H9 (cell line): ENCODE data around the gene SYF2. TPM values are rescaled to one million over a fixed set of nuclear protein-coding genes. Genes with fewer than 3 reads are reported as not detected.
A peak's percentile ranks its signal among the peaks of the same experiment; 100 is the strongest.

Experiments used
- DNase-seq: peaks from one replicate; pipeline ENCODE4 v3.0.0-alpha.2; 2017
- H2AFZ ChIP-seq: one replicate; pipeline ENCODE4 v1.6.1; 2013; ENCODE audit warnings: mild to moderate bottlenecking, low read length, control low read depth, moderate library complexity
- H2AK5ac ChIP-seq: 2 replicates; pipeline ENCODE4 v1.6.1; 2013; ENCODE audit warnings: low read length, control low read depth, mixed read lengths; ENCODE audit not compliant: insufficient read length
- H2BK120ac ChIP-seq: one replicate; pipeline ENCODE4 v1.6.1; 2013; ENCODE audit warnings: low read depth, mild to moderate bottlenecking, low read length, control low read depth, inconsistent platforms; ENCODE audit not compliant: poor library complexity, severe bottlenecking
- H2BK12ac ChIP-seq: 2 replicates; pipeline ENCODE4 v1.6.1; 2013; ENCODE audit warnings: low read length, control low read depth, mixed read lengths, low read depth; ENCODE audit not compliant: insufficient read length
- H2BK15ac ChIP-seq: 2 replicates; pipeline ENCODE4 v1.6.1; 2013; ENCODE audit warnings: low read depth, low read length, control low read depth
- H2BK20ac ChIP-seq: one replicate; pipeline ENCODE4 v1.6.1; 2013; ENCODE audit warnings: low read depth, mild to moderate bottlenecking, low read length, control low read depth, inconsistent platforms; ENCODE audit not compliant: poor library complexity, severe bottlenecking
- H2BK5ac ChIP-seq: 2 replicates; pipeline ENCODE4 v1.6.1; 2013; ENCODE audit warnings: low read length, control low read depth, mixed read lengths; ENCODE audit not compliant: insufficient read length
- H3K14ac ChIP-seq: 2 replicates; pipeline ENCODE4 v1.6.1; 2013; ENCODE audit warnings: low read length, control low read depth; ENCODE audit not compliant: insufficient read depth
- H3K18ac ChIP-seq: 2 replicates; pipeline ENCODE4 v1.6.1; 2013; ENCODE audit warnings: low read depth, mild to moderate bottlenecking, mixed read lengths, low read length, control low read depth; ENCODE audit not compliant: insufficient read length
- H3K23ac ChIP-seq: 2 replicates; pipeline ENCODE4 v1.6.1; 2013; ENCODE audit warnings: low read length, control low read depth, mixed read lengths, low read depth; ENCODE audit not compliant: insufficient read length
- H3K23me2 ChIP-seq: 2 replicates; pipeline ENCODE4 v1.6.1; 2013; ENCODE audit warnings: low read depth, mild to moderate bottlenecking, mixed read lengths, low read length, control low read depth; ENCODE audit not compliant: insufficient read length, poor library complexity, severe bottlenecking
- H3K27ac ChIP-seq: 2 replicates; pipeline ENCODE4 v1.5.1; 2013; ENCODE audit warnings: low read length, control low read depth, mixed read lengths, low read depth; ENCODE audit not compliant: insufficient read length
- H3K27me3 ChIP-seq: 2 replicates; pipeline ENCODE4 v1.6.1; 2013; ENCODE audit warnings: low read length, control low read depth, inconsistent platforms; ENCODE audit not compliant: insufficient read depth
- H3K4ac ChIP-seq: 2 replicates; pipeline ENCODE4 v1.6.1; 2013; ENCODE audit warnings: low read depth, mild to moderate bottlenecking, control low read depth, inconsistent platforms, low read length, moderate library complexity
- H3K4me1 ChIP-seq: 2 replicates; pipeline ENCODE4 v1.6.1; 2013; ENCODE audit warnings: low read length, control low read depth, inconsistent platforms; ENCODE audit not compliant: insufficient read depth
- H3K4me2 ChIP-seq: 2 replicates; pipeline ENCODE4 v1.6.1; 2013; ENCODE audit warnings: low read length, control low read depth, mixed read lengths; ENCODE audit not compliant: insufficient read length, insufficient read depth
- H3K56ac ChIP-seq: 2 replicates; pipeline ENCODE4 v1.6.1; 2013; ENCODE audit warnings: low read depth, mild to moderate bottlenecking, mixed read lengths, low read length, control low read depth; ENCODE audit not compliant: insufficient read length
- H3K79me1 ChIP-seq: 2 replicates; pipeline ENCODE4 v1.6.1; 2013; ENCODE audit warnings: low read depth, mild to moderate bottlenecking, moderate library complexity, low read length, control low read depth, inconsistent platforms; ENCODE audit not compliant: insufficient read depth, poor library complexity, severe bottlenecking
- H3K79me2 ChIP-seq: 2 replicates; pipeline ENCODE4 v1.6.1; 2013; ENCODE audit warnings: low read length, control low read depth, inconsistent platforms; ENCODE audit not compliant: insufficient read depth
- H3K9ac ChIP-seq: 2 replicates; pipeline ENCODE4 v1.6.1; 2013; ENCODE audit warnings: low read length, control low read depth, mixed read lengths; ENCODE audit not compliant: insufficient read length; ENCODE audit errors: extremely low read depth
- H3K9me3 ChIP-seq: one replicate; pipeline ENCODE4 v1.6.1; 2013; ENCODE audit warnings: low read depth, low read length, inconsistent platforms; ENCODE audit not compliant: control insufficient read depth
- H3T11ph ChIP-seq: one replicate; pipeline ENCODE4 v1.6.1; 2013; ENCODE audit warnings: mild to moderate bottlenecking, low read length, control low read depth, inconsistent platforms
- H4K20me1 ChIP-seq: one replicate; pipeline ENCODE4 v1.6.1; 2013; ENCODE audit not compliant: control insufficient read depth, insufficient read length, insufficient read depth
- H4K5ac ChIP-seq: 2 replicates; pipeline ENCODE4 v1.6.1; 2013; ENCODE audit warnings: low read depth, mild to moderate bottlenecking, mixed read lengths, low read length, control low read depth; ENCODE audit not compliant: insufficient read length
- H4K8ac ChIP-seq: replicated peaks from 2 replicates; pipeline ENCODE4 v1.6.1; 2013; ENCODE audit warnings: low read length, control low read depth, mixed read lengths, low read depth; ENCODE audit not compliant: insufficient read length
- H4K91ac ChIP-seq: 2 replicates; pipeline ENCODE4 v1.6.1; 2013; ENCODE audit warnings: low read depth, mild to moderate bottlenecking, moderate library complexity, mixed read lengths, low read length, control low read depth; ENCODE audit not compliant: insufficient read length
- H3K27ac Mint-ChIP-seq, 3 experiments: 2 replicates in 2 of 3; 3 replicates in 1 of 3; pipeline ENCODE4 v1.8.0; 2020 to 2021; ENCODE audit warnings: mixed read lengths in 3 of 3, mild to moderate bottlenecking in 1 of 3, moderate library complexity in 1 of 3
- H3K27me3 Mint-ChIP-seq: 2 replicates; pipeline ENCODE4 v1.8.0; 2021; ENCODE audit warnings: low read depth, mild to moderate bottlenecking, moderate library complexity, mixed read lengths
- H3K36me3 Mint-ChIP-seq, 3 experiments: 2 replicates in 2 of 3; 3 replicates in 1 of 3; pipeline ENCODE4 v1.8.0; 2020 to 2021; ENCODE audit warnings: low read depth in 3 of 3, mixed read lengths in 3 of 3; ENCODE audit not compliant: insufficient read depth in 1 of 3
- H3K4me1 Mint-ChIP-seq, 2 experiments: 2 replicates each; pipeline ENCODE4 v1.8.0; 2020; ENCODE audit warnings: mixed read lengths in 2 of 2
- H3K4me3 Mint-ChIP-seq, 2 experiments: 2 replicates in 1 of 2; 3 replicates in 1 of 2; pipeline ENCODE4 v1.8.0; 2020 to 2021; ENCODE audit warnings: mild to moderate bottlenecking in 2 of 2, mixed read lengths in 2 of 2, moderate library complexity in 1 of 2
- H3K9me3 Mint-ChIP-seq, 2 experiments: 2 replicates in 1 of 2; 3 replicates in 1 of 2; pipeline ENCODE4 v1.8.0; 2020; ENCODE audit warnings: mild to moderate bottlenecking in 2 of 2, mixed read lengths in 2 of 2, moderate library complexity in 1 of 2
- CTCF ChIP-seq: fragments of 200-600 bp; sonication (generic); conservative IDR thresholded peaks from 3 replicates; pipeline ENCODE4 v1.8.0; 2021; ENCODE audit warnings: antibody characterized with exemption, mild to moderate bottlenecking
- WGBS: extraction: QIAGEN DNeasy Blood & Tissue Kit; methylation state at CpG from one replicate; pipeline ENCODE4 v1.1.7; 2013; ENCODE audit warnings: missing lambda C conversion rate, low lambda C conversion rate, mixed read lengths; ENCODE audit not compliant: insufficient read length; ENCODE audit errors: extremely low coverage; 5-methylcytosine and 5-hydroxymethylcytosine counted together
- total RNA-seq: library from RNA; stranded (reverse); gene quantifications from 2 replicates; pipeline ENCODE4 v1.2.1, GENCODE V29; 2021

The SYF2 gene
- total RNA-seq, 1 experiment from 2014 or later: 36.5 TPM

- Histone ChIP-seq H2AK5ac (no peak overlapping the region), H3K79me1 (no peaks in the 10 kb centered on the region), H2BK20ac (no peak overlapping the region), H4K91ac (no peak overlapping the region), H4K20me1 (no peaks in the 10 kb centered on the region), H2BK5ac (no peak overlapping the region), H3K4me2 (no peak overlapping the region), H3K14ac (no peak overlapping the region; the same call in 1 of the 2 replicates), H3T11ph (no peak overlapping the region), H3K4me1 (no peaks in the 10 kb centered on the region), H3K79me2 (no peaks in the 10 kb centered on the region), H3K23ac (no peak overlapping the region), H4K8ac (no peak overlapping the region), H3K4ac (no peak overlapping the region), H3K9ac (no peak overlapping the region), H4K5ac (no peak overlapping the region), H3K27ac (no peak overlapping the region), H3K9me3 (no peaks in the 10 kb centered on the region), H2BK12ac (no peak overlapping the region), H3K18ac (no peak overlapping the region), H2BK120ac (no peak overlapping the region), H2AFZ (no peak overlapping the region), H3K27me3 (no peaks in the 10 kb centered on the region), H3K56ac (no peak overlapping the region), H2BK15ac (no peak overlapping the region), H3K23me2 (no peaks in the 10 kb centered on the region)
- no peaks in the 10 kb centered on the region for H3K4me1 Mint-ChIP-seq
- H3K36me3 Mint-ChIP-seq: no peaks in the 10 kb centered on the region
- H3K4me3 Mint-ChIP-seq: no peak overlapping the region
- peak overlapping the region in 1 of 3 experiments; percentile 86; a peak in 1 of 7 replicates for H3K27ac Mint-ChIP-seq
- WGBS: no CpG with 5 or more reads among the region's 13 CpGs
- no peaks in the 10 kb centered on the region for H3K27me3 Mint-ChIP-seq
- DNase-seq: no peak
- no peaks in the 10 kb centered on the region for H3K9me3 Mint-ChIP-seq
- no peak for TF ChIP-seq CTCF
Measured at GRCh38 chr1:25184001-25184762, 48.1 kb downstream of the SYF2 start.
